ENCODE measurements around the gene TRIM46.

- TF ChIP-seq CTCF (IDR thresholded peaks at IDR 0.05) (no peak), POLR2A (IDR thresholded peaks at IDR 0.05) (no peak)
Observed at GRCh38 chr1:155187456-155187891, 13.8 kb downstream of the TRIM46 start.

Data from lower leg skin (tissue), 3 donors.